ENCODE measurements around the gene NELFB. TPM values are rescaled to one million over a fixed set of nuclear protein-coding genes. Genes with fewer than 3 reads are reported as not detected.
"Not testable (repeated sequence)": the region's sequence is repeated elsewhere in the genome, so short reads cannot be mapped to it uniquely, and the experiment has no call there.

Gene NELFB
- total and polyA plus RNA-seq, 4 donors, result 29.6 to 83.7 (median 55.4) TPM

DNA sequence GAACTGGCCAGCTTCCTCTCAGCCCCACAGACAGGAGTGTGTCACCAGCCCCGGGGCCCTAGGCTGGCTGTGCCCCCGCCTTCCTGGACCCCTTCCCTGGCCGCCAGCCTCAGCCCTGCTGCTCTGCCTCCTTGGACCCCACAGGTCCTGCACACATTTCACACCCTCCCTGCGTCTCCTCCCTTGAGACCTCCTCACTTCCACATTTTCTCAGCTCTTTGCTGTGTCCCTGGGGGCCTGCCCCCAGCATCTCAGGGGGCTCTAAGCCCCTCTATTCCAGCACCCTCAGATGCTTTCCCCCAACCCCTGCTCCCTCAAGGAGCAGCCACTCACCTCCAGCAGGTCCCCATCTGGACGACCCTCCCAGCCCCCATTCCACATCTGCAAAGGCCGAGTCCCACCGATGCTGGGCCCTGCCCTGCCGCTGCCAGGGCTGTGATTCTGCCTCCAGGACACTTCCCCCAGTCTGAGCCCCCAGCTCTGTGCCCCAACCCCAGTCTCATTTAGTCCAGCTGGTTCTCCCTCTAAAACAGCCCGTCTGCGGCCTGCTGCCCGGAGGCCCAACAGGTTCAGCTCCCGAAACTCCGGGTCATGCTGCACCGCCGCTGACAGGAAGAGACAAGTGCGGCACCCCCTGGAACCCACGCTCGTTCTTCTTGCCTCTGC lies 20.2 kb upstream of the NELFB start:
- WGBS (ENCODE audit: insufficient coverage), result 82% methylated on average over 17 of the region's 18 CpGs
- no peak overlapping the region for H3K4me3 ChIP-seq (ENCODE audit: low read depth, low read length)
- H3K36me3 ChIP-seq (ENCODE audit: control insufficient read depth, insufficient read depth, low read length), result peaks cover 43% of the 10 kb centered on the region
- no peak overlapping the region for H3K27ac ChIP-seq (ENCODE audit: low read depth, low read length)
- no peaks in the 10 kb centered on the region for H3K27me3 ChIP-seq (ENCODE audit: control insufficient read depth, insufficient read depth, low read length)
- no peaks in the 10 kb centered on the region for H3K9me3 ChIP-seq (ENCODE audit: control insufficient read depth, insufficient read depth, low read length)
- no peak for DNase-seq (ENCODE audit: low read depth in 4 of 6, low spot score in 6 of 6)
- H3K4me1 ChIP-seq (ENCODE audit: control insufficient read depth, insufficient read depth, low read length), result peaks cover 49% of the 10 kb centered on the region

DNA sequence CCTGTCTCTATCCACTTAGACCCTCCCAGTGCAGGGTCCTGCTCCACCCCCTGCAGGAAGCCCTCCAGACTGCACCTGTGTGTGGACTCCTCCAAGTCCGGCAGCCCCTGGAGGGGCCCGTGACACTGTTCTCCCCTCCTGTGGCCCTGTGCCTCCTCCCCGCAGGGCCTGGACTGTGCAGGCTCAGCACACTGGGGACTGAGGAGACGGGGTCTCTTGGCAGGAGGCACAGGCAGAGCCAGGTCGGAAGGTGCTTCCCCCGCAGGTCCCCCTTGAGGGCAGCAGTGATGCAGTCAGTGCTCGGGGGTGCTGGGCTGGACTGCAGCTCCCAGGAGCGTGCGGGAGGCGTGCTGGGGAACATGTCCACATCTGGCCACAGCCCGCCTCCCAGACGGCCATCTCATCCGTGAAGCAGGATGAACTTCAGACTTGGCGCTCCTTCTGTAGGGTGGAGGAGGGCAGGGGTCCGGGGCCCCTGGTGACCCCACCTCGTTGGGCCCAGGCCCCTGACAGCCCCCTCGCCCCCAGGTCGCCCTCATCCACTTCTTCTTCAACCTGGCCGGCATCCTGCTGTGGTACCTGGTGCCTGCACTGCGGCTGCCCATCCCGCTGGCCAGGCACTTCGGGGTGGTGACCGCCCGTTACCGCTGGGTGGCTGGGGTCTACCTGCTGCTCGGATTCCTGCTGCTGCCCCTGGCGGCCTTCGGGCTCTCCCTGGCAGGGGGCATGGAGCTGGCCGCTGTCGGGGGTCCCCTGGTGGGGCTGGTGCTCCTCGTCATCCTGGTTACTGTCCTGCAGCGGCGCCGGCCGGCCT lies 19.5 kb upstream of the NELFB start:
- Histone ChIP-seq H3K4me1 (ENCODE audit: control insufficient read depth, insufficient read depth, low read length) (peaks cover 52% of the 10 kb centered on the region), H3K4me3 (ENCODE audit: low read depth, low read length) (no peak overlapping the region), H3K36me3 (ENCODE audit: control insufficient read depth, insufficient read depth, low read length) (peaks cover 43% of the 10 kb centered on the region), H3K27me3 (ENCODE audit: control insufficient read depth, insufficient read depth, low read length) (no peaks in the 10 kb centered on the region), H3K27ac (ENCODE audit: low read depth, low read length) (no peak overlapping the region), H3K9me3 (ENCODE audit: control insufficient read depth, insufficient read depth, low read length) (no peaks in the 10 kb centered on the region)
- no peak for DNase-seq (ENCODE audit: low read depth in 4 of 6, low spot score in 6 of 6)
- 75% methylated on average over 32 of the region's 35 CpGs for WGBS (ENCODE audit: insufficient coverage)

DNA sequence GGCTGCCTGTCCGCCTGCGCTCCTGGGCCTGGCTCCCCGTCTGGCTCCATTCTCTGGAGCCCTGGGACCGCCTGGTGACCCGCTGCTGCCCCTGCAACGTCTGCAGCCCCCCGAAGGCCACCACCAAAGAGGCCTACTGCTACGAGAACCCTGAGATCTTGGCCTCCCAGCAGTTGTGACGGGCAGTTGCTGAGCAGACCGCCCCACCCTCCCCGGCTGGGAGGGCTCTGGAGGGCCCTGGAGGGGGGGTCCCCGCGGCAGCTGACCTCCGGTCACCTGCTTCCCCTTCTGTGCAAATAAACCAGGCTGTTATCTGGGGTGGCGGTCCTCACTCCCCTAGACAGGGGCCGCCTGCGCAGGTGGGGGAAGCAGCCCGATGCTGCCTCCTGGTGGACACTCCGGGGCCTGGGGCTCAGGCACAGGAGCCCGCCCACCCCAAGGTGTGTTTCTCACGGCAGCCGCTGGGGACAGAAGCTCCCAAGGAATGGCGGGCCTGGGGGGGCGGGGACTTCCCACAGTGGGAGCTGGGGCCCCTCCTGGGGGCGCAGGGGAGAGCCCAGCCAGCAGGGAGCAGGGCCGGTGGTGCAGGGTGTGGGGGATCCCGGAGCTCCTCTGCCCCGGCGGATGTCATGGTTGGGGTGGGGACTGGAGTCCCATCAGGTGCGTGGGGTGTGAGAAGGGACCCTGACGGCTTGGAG lies 18.7 kb upstream of the NELFB start:
- Histone ChIP-seq H3K27me3 (ENCODE audit: control insufficient read depth, insufficient read depth, low read length) (no peaks in the 10 kb centered on the region), H3K27ac (ENCODE audit: low read depth, low read length) (no peak overlapping the region), H3K36me3 (ENCODE audit: control insufficient read depth, insufficient read depth, low read length) (peaks cover 43% of the 10 kb centered on the region), H3K4me3 (ENCODE audit: low read depth, low read length) (no peak overlapping the region), H3K4me1 (ENCODE audit: control insufficient read depth, insufficient read depth, low read length) (peaks cover 52% of the 10 kb centered on the region), H3K9me3 (ENCODE audit: control insufficient read depth, insufficient read depth, low read length) (no peaks in the 10 kb centered on the region)
- WGBS (ENCODE audit: insufficient coverage), result 14% methylated on average over 28 of the region's 31 CpGs
- DNase-seq (ENCODE audit: low read depth in 4 of 6, low spot score in 6 of 6), result peak in 2 of 6 donors; percentile 82 to 83

DNA sequence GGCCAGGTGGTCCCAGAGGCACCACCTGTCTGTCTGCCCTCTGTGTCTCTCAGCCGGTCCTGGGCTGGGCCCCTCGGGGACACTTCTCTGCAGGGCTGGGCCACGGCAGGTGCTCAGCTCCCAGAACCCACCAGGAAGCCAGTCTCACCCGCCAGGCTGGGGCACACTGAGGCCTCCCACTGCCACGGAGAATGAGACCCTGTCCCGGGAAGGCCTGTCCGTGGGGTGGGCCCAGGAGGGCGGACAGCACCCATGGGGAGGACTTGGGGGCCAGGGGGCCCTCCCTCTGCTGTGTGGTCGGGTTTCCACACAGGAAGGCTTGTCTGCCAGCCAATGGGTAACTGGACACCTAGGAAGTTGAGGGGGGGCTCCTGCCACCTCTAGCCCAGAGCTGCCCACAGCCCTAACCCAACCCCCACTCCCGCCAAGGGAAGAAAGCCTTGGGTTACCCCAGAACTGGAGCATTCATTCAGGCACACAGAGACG lies 18.1 kb upstream of the NELFB start:
- Histone ChIP-seq H3K9me3 (ENCODE audit: control insufficient read depth, insufficient read depth, low read length) (no peaks in the 10 kb centered on the region), H3K4me3 (ENCODE audit: low read depth, low read length) (no peak overlapping the region), H3K27ac (ENCODE audit: low read depth, low read length) (peak overlapping the region; percentile 58), H3K36me3 (ENCODE audit: control insufficient read depth, insufficient read depth, low read length) (peaks cover 46% of the 10 kb centered on the region), H3K27me3 (ENCODE audit: control insufficient read depth, insufficient read depth, low read length) (no peaks in the 10 kb centered on the region), H3K4me1 (ENCODE audit: control insufficient read depth, insufficient read depth, low read length) (peaks cover 54% of the 10 kb centered on the region)
- DNase-seq (ENCODE audit: low read depth in 4 of 6, low spot score in 6 of 6), result no peak
- WGBS (ENCODE audit: insufficient coverage), result 32% methylated on average over 10 of the region's 11 CpGs

DNA sequence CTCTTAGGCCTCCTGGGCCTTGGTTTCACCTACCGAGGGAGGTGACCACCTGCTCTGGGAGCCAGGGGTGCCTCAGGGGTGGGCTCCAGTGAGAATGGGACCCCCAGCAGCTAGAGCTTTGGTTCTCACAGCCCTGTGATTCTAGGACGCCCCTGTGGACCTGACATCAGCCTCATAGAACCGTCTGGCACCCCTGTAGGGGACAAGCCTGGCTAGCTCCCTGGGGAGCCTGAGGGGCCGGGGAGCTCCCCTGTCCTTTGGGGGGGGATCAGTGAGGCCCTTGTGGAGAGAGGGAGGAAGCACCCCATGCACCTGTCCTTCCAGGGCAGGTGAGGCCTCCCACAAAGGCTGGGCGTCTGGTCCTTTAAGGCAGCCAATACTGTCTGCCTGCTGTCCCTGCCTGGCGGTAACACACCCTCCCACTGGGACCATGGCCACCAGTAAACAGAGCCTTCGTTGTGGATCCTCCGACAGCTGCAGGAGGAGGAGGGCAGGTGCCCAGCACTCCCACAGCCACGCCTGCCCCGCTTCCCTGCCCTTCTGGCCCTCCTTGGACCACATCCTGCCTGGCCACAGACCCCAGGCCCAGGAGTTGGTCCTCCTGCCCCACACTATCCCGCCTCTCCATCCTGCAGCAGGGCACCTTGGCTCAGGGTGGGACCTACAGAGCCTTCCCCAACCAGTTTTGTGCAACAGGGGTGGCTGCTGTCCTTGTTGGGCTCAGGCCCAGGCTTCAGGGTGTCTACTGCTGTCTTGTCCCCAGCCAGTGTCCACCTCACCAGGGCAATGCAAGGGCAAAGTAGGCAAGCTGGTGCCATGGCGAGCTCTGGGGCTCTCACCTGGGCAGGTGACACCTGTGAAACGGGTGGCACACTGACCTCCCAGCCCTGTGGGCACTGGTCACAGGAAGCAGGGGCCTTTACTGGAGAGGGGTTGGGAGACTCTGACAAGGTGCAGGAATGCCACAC lies 17.1 kb upstream of the NELFB start:
- WGBS (ENCODE audit: insufficient coverage), result 50% methylated on average over 12 of the region's 13 CpGs
- no peaks in the 10 kb centered on the region for H3K27me3 ChIP-seq (ENCODE audit: control insufficient read depth, insufficient read depth, low read length)
- DNase-seq (ENCODE audit: low read depth in 4 of 6, low spot score in 6 of 6), result peak in 2 of 6 donors; percentile 14 to 56
- H3K4me1 ChIP-seq (ENCODE audit: control insufficient read depth, insufficient read depth, low read length), result peaks cover 65% of the 10 kb centered on the region
- H3K27ac ChIP-seq (ENCODE audit: low read depth, low read length), result peak overlapping the region; percentile 61
- no peaks in the 10 kb centered on the region for H3K9me3 ChIP-seq (ENCODE audit: control insufficient read depth, insufficient read depth, low read length)
- H3K36me3 ChIP-seq (ENCODE audit: control insufficient read depth, insufficient read depth, low read length), result peaks cover 53% of the 10 kb centered on the region
- H3K4me3 ChIP-seq (ENCODE audit: low read depth, low read length), result no peak overlapping the region

DNA sequence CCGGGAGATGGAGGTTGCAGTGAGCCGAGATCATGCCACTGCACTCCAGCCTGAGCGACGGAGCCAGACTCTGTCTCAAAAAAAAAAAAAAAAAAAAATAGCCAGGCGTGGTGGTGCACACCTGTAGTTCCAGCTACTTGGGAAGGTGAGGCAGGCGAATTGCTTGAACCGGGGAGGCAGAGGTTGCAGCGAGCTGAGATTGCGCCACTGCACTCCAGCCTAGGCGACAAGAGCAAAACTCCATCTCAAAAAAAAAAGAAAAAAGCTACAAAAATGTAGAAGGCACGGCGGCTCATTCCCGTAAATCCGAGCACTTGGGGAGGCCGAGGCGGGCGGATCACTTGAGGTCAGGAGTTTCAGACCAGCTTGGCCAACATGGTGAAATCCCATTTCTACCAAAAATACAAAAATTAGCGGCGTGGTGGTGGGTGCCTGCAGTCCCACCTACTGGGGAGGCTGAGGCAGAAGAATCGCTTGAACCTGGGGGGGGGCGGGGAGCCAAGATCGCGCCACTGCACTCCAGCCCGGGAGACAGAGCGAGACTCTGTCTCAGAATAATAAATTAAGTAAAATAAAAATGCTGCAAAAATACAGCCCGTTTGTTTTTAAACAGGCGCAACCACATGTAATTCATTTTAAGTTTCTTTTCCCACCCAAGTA lies 15.5 kb upstream of the NELFB start:
- H3K4me1 ChIP-seq (ENCODE audit: control insufficient read depth, insufficient read depth, low read length), result peaks cover 81% of the 10 kb centered on the region

DNA sequence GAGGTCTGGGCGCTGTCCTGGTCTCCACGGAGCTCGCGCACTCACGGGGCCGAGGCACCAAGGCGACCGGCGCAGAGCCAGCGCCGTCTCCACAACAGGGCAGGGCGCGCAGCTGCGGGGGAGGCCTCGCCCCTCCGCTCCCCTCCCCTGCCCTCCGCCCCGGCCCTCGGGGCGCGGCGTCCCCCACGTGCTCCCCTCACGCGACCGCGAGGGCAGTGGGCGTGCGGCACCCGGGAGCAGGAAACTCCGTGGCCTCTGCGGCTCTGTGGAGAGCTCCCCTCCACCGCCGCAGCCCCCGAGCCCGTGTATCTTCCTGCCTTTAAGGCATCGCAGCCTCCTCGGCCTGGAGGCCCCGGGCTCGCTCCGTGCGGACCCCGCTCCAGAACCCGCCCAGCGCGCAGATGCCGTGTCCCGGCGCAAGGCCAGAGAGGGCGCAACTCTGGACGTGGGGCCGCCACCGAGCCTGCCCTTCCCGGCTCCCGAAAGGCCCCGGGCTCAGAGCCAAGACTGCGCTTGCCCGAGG lies 14.7 kb upstream of the NELFB start:
- H3K36me3 ChIP-seq (ENCODE audit: control insufficient read depth, insufficient read depth, low read length), result peaks cover 64% of the 10 kb centered on the region
- no peaks in the 10 kb centered on the region for H3K9me3 ChIP-seq (ENCODE audit: control insufficient read depth, insufficient read depth, low read length)
- peak in 3 of 6 donors; percentile 63 to 91 (median 82) for DNase-seq (ENCODE audit: low read depth in 4 of 6, low spot score in 6 of 6)
- no peaks in the 10 kb centered on the region for H3K27me3 ChIP-seq (ENCODE audit: control insufficient read depth, insufficient read depth, low read length)
- H3K4me1 ChIP-seq (ENCODE audit: control insufficient read depth, insufficient read depth, low read length), result peaks cover 84% of the 10 kb centered on the region
- H3K27ac ChIP-seq (ENCODE audit: low read depth, low read length), result peak overlapping the region; percentile 95
- peak overlapping the region; percentile 61 for H3K4me3 ChIP-seq (ENCODE audit: low read depth, low read length)
- WGBS (ENCODE audit: insufficient coverage), result 0% methylated on average over 58 of the region's 58 CpGs

More for the DNA sequence above, 15.5 kb upstream of the NELFB start:
- 47% methylated on average over 3 of the region's 27 CpGs for WGBS (ENCODE audit: insufficient coverage)
- Histone ChIP-seq H3K27ac (ENCODE audit: low read depth, low read length) (peak overlapping the region; percentile 95), H3K36me3 (ENCODE audit: control insufficient read depth, insufficient read depth, low read length) (peaks cover 64% of the 10 kb centered on the region), H3K4me3 (ENCODE audit: low read depth, low read length) (peak overlapping the region; percentile 61)
- not testable (repeated sequence) for H3K27me3 ChIP-seq (ENCODE audit: control insufficient read depth, insufficient read depth, low read length); H3K9me3 ChIP-seq (ENCODE audit: control insufficient read depth, insufficient read depth, low read length); DNase-seq (ENCODE audit: low read depth in 4 of 6, low spot score in 6 of 6)

DNA sequence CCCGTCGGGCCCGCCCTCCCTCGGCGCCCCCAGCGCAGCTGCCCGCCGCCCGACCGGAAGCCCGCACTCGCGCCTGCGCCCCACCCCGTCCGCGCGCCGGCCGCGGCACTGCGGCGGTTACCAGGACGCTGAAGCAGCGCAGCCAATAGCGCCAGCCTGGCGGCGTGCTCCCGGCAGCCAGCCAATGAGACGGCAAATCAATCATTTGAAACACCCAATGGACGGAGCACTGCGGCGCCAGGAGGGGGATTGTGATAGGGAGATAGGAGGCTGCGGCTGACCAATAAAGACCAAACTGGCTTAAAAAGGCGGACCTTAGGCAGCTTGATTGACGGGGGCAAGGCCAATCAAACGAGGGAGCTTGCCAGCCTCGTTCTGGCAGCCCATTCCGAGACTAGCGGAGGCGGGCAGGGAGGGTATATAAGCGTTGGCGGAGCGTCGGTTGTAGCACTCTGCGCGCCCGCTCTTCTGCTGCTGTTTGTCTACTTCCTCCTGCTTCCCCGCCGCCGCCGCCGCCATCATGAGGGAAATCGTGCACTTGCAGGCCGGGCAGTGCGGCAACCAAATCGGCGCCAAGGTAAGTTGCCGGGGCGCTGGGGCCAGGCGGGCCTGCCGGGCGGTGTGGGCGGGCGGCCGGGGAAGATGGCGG lies 14.2 kb upstream of the NELFB start, which contains the start of gene TUBB4B:
Gene TUBB4B, plus strand, starts transcription at position 447 of the 649 bp plus-strand sequence. Its CDS starts 74 bp downstream, at position 521.
- Histone ChIP-seq H3K27ac (ENCODE audit: low read depth, low read length) (peak within 1 kb of the TSS; percentile 95), H3K36me3 (ENCODE audit: control insufficient read depth, insufficient read depth, low read length) (peaks cover 59% of the 10 kb centered on the region), H3K27me3 (ENCODE audit: control insufficient read depth, insufficient read depth, low read length) (no peaks in the 10 kb centered on the region), H3K4me3 (ENCODE audit: low read depth, low read length) (peak within 1 kb of the TSS; percentile 66), H3K4me1 (ENCODE audit: control insufficient read depth, insufficient read depth, low read length) (peaks cover 81% of the 10 kb centered on the region), H3K9me3 (ENCODE audit: control insufficient read depth, insufficient read depth, low read length) (no peaks in the 10 kb centered on the region)
- DNase-seq (ENCODE audit: low read depth in 4 of 6, low spot score in 6 of 6), result peak; percentile 96 to 100 (median 99)
- 0% methylated on average over 67 of the region's 67 CpGs for WGBS (ENCODE audit: insufficient coverage)
